GM19240 (cell line): ENCODE data around the gene FAM114A1.

ENCODE experiments used
- DNase-seq: peaks from one replicate; pipeline ENCODE4 v3.0.0; 2011; ENCODE audit warnings: low spot score; ENCODE audit not compliant: insufficient read length

Gene FAM114A1

DNA sequence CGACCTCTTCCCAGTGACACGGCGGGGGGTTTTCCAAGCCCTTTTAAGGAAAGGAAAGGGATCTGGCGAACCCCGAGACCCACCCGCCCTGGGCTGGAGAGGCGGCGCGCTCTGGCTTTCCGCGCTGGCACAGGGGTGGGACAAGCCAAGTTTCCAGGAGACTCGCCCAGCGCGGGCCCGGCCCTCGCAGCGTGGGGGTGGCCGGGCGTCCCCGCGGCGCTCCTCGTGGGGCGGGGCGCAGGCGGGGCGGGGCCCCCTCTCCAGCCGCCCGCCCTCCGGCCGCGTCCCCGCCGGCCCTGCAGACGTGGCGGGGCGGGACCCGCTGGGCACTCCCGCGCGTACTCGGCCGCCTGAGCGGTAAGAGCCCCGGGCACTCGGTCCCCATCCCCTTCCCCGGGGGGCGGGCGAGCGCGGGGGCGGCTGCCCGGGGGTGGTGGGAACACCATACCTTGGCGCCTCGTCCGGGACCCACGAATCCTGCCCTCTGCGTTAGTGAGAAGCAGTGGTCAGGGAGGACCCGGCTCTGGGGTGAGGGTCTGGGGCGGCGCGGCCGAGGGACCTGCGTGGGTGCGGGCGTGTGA, at the start of gene FAM114A1:
Gene FAM114A1, plus strand, starts transcription at position 329 of the 581 bp plus-strand sequence. CDS start 10,273 bp downstream, outside the sequence.
- DNase-seq = peak; percentile 55

DNA sequence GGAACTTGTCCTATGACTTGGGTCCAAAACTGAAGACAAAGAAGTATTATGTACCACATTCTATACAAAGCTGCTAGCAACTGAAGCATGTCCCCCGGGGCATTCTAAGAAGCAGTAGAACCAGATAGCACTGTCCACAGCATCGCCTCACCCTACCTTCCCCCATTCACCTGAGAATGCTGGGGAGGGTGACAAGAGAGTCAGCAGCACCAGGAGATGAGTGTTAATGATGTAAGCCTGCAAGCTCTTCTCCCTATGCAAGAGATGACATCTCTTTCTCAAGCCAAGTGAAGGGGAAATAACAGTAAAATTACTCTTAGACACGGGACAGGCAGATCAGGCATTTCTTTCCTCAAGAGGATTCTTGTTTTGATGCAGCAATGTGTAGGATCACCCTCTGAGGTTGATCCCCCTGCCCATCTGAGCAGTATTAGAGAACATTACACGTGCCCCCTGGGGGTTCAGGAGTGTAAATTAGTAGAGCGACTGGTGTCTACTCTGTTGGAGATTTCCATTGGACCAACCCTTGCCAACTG, 49.1 kb upstream of the FAM114A1 start:
- peak; percentile 29 for DNase-seq

DNA sequence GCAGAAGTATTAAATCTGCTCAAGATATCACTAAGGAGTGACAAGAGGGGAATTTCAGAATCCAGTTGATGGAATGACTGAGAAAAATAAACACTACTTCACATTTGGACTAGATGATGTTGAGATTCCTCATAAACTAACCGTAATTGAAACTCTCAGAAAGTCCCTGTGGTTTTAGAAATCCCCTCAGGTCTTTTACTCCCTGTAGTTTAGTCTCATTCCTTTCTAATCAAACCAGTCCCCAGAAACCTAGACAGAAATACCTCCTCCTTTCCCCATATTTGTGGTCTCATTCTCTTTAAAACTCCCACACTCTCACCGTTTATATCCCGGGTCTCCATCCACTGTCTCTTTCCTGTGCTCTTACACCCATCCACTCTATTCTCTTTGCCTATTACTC, 48.0 kb upstream of the FAM114A1 start:
- no peak for DNase-seq

DNA sequence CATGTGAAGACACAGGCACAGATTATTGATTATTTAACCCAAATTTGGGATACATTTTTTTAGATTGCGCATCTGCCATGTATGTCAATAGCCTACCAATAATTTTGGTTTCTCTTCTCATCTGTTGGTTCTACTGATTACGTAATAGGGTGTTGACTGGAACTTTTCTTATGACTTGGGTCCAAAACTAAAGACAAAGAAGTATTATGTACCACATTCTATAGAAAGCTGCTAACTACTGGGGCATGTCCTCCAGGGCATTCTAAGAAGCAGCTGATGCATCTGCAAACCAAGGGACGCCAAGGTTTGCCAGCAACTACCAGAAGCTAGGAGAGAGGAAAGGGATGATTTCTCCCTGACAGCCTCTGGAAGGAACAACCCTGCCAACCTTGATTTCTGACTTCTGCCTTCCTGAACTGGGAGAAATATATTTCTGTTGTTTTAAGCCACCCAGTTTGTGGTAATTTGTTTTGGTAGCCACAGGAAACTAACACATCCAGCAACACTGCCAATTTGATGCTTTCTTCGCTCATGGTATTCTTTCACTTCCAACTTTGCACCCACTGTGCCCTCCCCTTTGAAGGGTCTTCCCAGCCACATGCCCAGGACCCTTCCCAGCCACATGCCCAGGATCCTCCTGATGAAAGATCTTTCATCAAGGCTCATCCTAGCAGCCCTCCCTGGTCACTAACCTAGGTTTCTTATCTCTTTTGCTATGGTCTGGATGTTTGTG, 47.1 kb upstream of the FAM114A1 start:
- peak; percentile 23 for DNase-seq

DNA sequence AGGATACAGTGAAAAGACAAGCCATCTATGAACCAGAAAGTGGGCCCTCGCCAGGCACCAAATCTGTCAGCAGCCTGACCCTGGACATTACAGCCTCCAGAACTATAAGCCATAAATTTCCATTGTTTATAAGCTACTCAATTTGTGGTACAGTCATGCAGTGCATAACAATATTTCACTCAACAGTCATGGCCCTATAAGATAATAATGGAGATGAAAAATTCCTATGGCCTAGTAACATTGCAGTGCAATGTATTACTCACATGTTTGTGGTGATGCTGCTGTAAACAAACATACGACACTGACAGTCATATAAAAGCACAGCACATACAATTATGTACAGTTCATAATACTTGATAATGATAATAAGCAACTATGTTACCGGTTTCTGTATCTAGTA, 45.9 kb upstream of the FAM114A1 start:
- no peak for DNase-seq

DNA sequence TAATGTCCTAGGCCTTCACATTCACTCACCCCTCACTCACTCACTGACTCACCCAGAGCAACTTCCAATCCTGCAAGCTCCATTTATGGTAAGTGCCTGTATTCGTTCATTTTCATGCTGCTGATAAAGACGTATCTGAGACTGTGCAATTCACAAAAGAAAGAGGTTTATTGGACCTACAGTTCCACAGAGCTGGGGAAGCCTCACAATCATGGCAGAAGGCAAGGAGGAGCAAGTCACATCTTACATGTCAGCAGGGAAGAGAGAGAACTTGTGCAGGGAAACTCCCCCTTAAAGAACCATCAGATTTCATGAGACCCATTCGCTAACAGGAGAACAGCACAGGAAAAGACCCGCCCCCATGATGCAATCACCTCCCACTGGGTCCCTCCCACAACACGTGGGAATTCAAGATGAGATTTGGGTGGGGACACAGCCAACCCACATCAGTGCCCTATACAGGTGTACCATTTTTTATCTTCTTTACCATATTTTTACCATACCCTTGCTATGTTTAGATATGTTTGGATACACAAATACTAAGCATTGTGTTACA, 44.8 kb upstream of the FAM114A1 start:
- DNase-seq = no peak

DNA sequence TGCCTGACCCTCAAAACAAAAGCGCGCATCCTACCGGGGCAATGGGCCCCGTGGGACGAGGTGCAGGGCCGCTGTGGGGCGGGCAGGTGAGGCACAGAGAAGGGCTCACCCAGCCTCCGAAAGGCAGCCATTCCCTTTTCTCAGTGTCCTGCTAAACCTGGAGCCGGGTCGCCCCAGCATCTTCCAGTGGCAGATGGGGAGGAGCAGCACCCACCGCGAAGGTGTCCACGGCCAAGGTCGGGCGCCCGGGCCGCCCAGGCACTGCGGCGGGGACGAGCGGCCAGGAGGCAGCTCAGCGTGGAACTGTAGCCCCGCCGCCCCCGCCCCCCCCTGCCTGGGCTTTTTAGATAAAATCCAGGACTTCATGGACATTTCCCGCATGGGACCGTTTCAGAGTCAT, 43.8 kb upstream of the FAM114A1 start:
- DNase-seq = no peak

DNA sequence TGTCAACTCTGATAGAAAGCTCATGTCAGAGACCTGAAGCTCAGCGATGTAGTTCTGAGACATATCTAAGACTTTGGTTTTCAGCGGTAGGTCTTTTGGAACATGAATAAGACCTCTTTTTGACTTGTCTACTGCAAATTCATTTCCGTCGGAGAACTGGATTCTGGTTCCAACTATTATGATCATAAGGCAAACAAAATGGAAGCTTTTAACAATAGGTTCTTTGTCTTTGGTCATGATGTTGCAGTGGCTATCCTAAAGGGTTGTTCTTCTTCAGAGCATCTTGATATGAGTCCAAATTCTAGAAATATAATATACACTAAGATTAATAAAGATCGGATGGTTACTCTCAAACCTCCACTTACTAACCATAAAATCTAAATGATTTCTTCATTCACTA, 38.4 kb upstream of the FAM114A1 start:
- DNase-seq = no peak

DNA sequence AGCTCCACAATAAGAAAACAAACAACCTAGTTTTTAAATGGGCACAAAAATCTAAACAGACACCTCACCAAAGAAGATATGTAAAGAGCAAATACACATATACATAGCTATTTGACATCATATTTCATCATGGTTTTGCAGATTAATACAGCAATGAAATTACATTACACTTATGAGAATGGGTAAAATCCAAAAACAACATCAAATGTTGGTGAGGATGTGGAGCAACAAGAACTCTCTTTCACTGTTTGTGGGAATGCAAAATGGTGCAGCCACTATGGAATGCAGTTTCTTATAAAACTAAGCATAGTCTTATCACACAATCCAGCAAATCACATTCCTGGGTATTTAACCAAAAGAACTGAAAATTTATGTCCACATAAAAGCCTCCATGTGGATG, 36.0 kb upstream of the FAM114A1 start:
- no peak for DNase-seq

DNA sequence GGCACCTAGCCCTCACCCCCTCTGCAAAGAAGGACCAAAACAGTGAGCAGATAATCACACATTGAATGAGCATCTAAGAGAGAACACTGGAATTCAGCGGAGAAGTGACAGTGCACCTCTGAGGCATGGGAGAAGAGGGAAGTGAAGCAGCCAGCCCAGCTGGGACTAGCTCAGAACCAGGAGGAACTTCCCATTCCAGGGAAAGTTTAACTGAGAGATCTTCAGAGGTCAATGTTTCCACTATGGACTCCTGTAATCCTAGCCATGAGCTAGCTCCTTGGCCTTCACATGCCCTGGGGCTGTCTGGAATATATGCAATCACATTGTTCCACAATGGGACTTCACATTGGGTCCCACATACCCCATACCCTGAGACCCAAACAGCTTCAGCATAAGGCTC, 35.4 kb upstream of the FAM114A1 start:
- no peak for DNase-seq

DNA sequence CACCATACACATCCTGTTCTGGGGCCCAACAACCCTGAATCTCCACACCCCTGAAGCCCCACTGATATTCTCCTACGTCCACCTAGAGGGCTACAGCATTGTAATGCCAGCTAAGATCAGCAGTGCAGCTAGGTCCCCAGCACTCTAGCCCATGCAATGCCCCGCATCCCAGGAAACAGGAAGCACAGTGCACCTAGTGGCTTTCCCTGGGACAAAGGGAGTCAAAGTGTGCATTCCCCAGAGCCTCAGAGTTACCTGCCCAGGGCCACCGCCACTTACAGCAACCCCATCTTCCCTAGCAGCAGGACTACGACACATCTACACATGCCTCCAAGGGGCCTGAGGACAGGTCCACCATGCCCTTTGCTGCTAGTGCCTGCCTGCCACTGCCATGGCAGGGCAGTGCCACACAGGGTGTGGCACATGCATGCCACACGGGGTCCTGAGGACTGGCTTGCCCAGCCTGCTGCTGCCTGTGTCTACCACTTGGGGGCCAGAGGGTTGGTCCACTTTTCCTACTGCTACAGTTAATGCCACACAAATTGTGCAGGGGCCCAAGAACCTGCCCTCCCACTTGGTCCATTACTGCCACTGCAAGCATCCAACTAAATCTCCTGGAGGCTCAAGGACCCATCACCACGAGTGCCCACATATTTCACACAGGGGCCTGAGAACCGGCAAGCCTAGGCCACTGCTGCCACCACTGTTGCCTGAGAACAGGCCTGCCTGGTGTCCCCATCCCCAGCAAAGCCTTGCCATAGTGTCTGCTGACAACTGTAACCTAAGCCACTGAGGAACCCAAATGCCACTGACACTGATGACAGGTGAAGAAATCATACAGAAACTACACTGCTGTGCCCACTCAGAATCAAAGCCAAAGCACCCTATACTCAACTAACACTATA, 34.7 kb upstream of the FAM114A1 start:
- no peak for DNase-seq

DNA sequence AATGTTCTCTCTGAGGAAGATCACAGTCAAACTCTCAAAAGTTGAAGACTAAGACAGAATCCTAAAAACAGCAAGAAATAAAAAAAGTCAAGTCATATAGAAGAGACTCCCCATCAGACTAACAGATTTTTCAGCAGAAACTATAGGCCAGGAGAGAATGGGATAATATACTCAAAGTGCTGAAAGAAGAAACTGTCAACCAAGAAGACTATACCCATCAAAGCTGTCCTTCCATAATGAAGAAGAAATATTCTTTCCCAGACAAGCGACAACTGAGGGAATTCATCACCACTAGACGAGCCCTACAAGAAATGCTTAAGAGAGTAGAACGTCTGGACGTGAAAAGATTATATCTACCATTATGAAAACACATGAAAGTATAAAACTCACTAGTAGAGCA, 33.0 kb upstream of the FAM114A1 start:
- no peak for DNase-seq

DNA sequence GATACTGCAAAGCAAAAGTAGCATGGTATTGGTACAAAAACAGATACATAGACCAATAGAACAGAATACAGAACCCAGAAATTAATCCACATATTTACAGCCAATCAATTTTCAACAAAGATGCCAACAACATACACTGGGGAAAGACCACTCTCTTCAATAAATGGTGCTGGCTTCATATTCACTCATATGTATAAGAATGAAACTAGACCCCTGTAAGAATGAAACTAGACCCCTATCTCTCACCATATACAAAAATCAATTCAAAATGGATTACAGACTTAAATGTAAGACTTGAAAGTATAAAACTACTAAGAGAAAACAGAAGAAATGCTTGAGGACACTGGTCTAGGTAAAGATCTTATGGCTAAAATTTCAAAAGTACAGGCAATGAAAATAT, 30.3 kb upstream of the FAM114A1 start:
- no peak for DNase-seq

DNA sequence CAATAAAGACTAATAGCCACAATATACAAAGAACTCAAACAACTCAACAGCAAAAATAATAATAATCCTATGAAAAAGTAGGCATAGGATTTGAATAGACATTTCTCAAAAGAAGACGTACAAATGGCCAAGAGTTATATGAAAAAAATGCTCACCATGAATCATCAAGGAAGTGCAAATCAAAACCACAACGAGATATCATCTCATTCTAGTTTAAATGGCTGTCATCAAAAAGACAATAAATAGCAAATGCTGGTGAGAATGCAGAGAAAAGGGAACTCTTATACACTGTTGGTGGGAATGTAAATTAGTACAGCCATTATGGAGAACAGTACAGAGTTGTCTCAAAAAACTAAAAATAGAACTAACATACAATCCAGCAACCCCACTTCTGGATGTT, 29.8 kb upstream of the FAM114A1 start:
- no peak for DNase-seq

DNA sequence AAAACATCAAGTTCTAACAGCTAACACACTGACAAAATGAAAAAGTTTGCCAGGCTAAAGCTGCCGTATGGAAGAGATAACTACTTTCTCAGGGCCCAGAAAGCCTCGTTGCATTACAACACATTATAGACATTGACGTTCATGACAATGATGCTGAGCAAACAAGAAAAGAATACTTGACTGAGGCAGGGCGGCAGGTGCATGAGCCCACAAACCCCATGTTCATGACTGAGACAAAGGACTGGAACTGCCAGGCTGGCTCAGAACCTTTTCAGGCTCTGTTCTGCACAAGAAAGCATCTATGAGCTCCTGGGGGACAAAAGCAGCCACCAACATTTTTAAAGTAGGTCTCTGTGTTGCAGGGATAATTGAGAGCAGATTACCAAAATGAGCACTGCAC, 24.6 kb upstream of the FAM114A1 start:
- no peak for DNase-seq

DNA sequence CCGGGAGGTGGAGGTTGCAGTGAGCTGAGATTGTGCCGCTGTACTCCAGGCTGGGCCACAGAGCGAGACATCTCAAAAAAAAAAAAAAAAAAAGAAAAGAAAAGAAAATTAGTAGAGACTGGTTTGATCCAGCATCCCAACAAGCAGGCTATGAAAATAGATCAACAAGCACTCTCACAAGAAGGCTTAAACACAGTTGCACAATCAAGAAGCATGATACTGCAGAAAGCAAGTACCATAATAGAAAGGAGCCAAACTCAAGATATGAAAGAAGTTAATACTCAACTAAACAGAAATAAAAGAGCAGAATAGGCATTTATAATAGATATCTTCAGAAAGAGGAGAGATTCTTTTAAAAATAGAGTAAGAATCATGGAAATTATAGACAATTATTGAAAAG, 21.6 kb upstream of the FAM114A1 start:
- no peak for DNase-seq

DNA sequence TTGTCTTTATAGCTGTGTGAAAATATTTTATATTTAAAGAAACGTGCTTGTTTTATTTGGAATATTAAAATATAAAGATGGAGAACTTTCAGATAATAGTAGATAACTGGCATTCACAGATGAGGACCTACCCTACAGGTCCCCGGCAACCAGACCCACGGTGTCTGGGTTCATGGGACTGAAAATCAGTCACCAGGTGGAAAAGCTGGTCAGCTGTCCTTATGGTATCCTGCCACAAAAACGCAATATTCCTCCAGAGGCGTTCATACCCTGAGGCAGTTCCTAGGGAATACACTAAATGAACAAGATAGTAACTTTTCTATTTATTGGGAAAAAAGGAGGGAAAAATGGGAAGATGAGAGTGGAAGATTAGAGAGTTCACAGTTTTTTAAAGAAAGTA, 12.1 kb upstream of the FAM114A1 start:
- no peak for DNase-seq

DNA sequence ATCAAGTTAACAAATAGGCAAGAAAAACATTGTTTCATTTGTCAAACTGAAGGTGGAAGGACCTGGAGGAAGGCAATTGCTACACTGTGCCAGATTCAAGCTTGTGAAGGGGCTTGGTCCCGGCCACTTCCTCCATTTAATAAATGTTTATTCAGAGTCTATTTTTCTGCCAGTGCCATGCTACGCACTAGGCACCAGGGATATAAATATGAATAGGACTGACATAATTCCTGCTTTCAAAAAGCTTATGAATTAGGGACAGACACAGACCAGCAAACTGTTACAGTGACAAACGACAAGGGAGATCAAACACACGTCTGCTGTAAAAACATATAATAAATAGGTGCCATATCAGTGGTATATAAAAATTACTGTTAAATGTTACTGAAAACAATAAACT, 11.6 kb upstream of the FAM114A1 start:
- no peak for DNase-seq

DNA sequence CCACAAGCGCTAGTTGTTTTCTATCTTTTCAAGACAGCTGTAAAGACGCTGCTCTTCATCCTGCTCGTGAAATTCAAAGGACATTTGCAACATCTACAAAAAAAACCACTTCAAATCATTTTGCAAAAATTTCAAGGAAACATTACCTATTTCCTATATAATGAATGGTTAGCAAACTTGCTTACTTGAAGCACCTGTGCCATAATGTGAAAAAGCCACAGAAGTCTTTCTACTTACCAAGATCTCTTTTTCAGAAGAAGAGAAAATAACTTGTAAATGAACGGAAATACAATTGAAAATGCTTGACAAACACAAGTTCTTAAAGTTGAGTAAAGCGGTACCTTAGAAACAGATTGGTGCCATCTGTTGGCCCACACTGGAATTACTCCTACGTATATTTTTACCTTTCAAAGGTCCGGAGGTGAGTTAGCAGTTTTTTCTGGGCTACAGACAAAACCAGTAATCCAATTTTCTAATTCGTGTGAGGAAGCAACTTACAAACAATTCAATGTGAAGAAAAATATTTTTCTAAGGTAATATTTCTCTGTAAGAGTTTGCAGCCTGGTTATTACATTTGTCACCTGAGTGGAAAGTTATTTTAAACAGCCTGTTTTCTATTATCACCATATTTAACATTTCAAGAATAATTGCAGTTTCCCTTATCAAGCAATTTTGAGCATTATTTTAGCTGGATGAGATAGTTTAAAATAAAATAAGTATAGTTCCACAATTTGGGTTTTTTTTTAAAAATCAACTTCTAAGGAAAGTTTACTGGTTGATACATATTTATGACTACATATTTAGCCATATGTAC, 10.9 kb upstream of the FAM114A1 start, which contains the start of gene TLR6:
Gene TLR6, minus strand, starts transcription at position 294 of the 814 bp plus-strand sequence. CDS start 27,344 bp downstream, outside the sequence.
- no peak for DNase-seq

DNA sequence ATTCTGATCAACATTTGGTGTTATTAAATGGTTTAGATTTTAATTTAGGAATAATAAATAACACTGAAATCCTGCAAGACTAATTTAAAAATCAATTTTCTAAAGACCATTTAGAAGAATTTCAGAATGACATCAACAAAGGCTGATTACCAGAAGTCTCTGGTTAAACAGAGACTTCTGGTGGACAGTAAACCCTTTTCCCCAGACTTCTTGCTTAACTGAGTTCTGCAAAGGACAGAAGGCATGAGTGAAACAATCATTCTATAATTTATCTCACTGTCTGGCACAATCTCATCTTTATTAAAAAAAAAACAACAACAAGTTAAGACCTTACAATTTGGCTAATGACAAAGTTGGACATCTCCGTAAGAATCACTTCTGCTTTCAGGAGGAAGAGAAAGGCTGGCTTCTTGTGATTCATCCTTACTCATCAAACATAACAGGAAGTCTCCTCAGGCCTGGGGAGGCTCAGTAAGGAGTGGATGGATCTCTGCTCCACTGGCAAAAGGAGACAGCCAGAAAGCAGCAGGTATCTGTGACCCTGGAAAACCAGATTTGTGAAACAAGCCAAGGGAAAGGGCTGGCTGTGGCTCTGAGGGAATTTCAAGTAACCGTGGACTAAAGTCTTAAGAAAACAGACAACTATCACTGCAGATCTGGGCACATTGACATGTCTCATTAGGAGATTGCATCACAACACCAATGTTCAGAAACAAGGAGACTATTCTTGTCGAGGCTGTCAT, 10.1 kb upstream of the FAM114A1 start:
- no peak for DNase-seq
